C4-2B (cell line): ENCODE measurements around the gene DDC.

Experiments used
- CTCF ChIP-seq: fragments of 450-650 bp; conservative IDR thresholded peaks from 2 replicates; pipeline ENCODE4 v1.5.1; 2017; ENCODE audit warnings: mild to moderate bottlenecking
- ZFX ChIP-seq: fragments of 450-650 bp; IDR thresholded peaks from 2 replicates; pipeline ENCODE4 v1.6.1; 2017

GRCh38 chr7:50591098-50591479, 25.9 kb upstream of the DDC start:
- TF ChIP-seq CTCF, result no peak
- no peak for TF ChIP-seq ZFX
